GM23338 (cell line): ENCODE results near the gene PNPLA7. TPM values are rescaled to one million over a fixed set of nuclear protein-coding genes. Genes with fewer than 3 reads are reported as not detected.

Experiments
- ATAC-seq: fragments of 200-7000 bp; cut with Tn5 transposase; 3 replicates; pipeline ENCODE4 v1.9.1; 2020
- DNase-seq: peaks from one replicate; pipeline ENCODE4 v3.0.0-alpha.2; 2015; ENCODE audit warnings: low spot score
- H2AFZ ChIP-seq: fragments of 200-600 bp; sonication (generic); 2 replicates; pipeline ENCODE4 v1.8.0; 2016; ENCODE audit warnings: antibody characterized with exemption, mild to moderate bottlenecking, moderate library complexity
- H3F3A ChIP-seq: fragments of 200-600 bp; sonication (generic); replicated peaks from 2 replicates; pipeline ENCODE4 v1.8.0; 2017; ENCODE audit warnings: antibody characterized with exemption, mixed run types, low read depth
- H3K27ac ChIP-seq: fragments of 200-600 bp; sonication (generic); 2 replicates; pipeline ENCODE4 v1.6.1; 2016; ENCODE audit warnings: low read depth
- H3K27me3 ChIP-seq: fragments of 200-600 bp; sonication (generic); 2 replicates; pipeline ENCODE4 v1.8.0; 2016; ENCODE audit warnings: mild to moderate bottlenecking, mixed run types, moderate library complexity; ENCODE audit not compliant: insufficient read depth
- H3K36me3 ChIP-seq: fragments of 200-600 bp; sonication (generic); 2 replicates; pipeline ENCODE4 v1.8.0; 2016; ENCODE audit warnings: mild to moderate bottlenecking; ENCODE audit not compliant: insufficient read depth
- H3K4me1 ChIP-seq: fragments of 200-600 bp; sonication (generic); 2 replicates; pipeline ENCODE4 v1.8.0; 2016; ENCODE audit warnings: mild to moderate bottlenecking, moderate library complexity; ENCODE audit not compliant: insufficient read depth
- H3K4me2 ChIP-seq: fragments of 200-600 bp; sonication (generic); 2 replicates; pipeline ENCODE4 v1.7.1; 2017; ENCODE audit warnings: mixed run types
- H3K4me3 ChIP-seq: fragments of 200-600 bp; sonication (generic); 2 replicates; pipeline ENCODE4 v1.6.1; 2016; ENCODE audit warnings: mixed run types
- H3K79me2 ChIP-seq: fragments of 200-600 bp; sonication (generic); replicated peaks from 2 replicates; pipeline ENCODE4 v1.8.0; 2017; ENCODE audit warnings: mild to moderate bottlenecking; ENCODE audit not compliant: insufficient read depth
- H3K9me2 ChIP-seq: fragments of 200-600 bp; sonication (generic); 2 replicates; pipeline ENCODE4 v1.8.0; 2017; ENCODE audit not compliant: insufficient read depth
- H4K20me1 ChIP-seq: fragments of 200-600 bp; sonication (generic); replicated peaks from 2 replicates; pipeline ENCODE4 v1.8.0; 2017; ENCODE audit warnings: mild to moderate bottlenecking; ENCODE audit not compliant: insufficient read depth
- H3K27ac Mint-ChIP-seq: 2 replicates; pipeline ENCODE4 v1.8.0; 2020; ENCODE audit warnings: inconsistent platforms, mild to moderate bottlenecking, moderate library complexity, mixed read lengths
- H3K27me3 Mint-ChIP-seq: 3 replicates; pipeline ENCODE4 v1.8.0; 2022; ENCODE audit warnings: low read depth, mild to moderate bottlenecking, moderate library complexity, mixed read lengths, inconsistent platforms; ENCODE audit not compliant: insufficient read depth, poor library complexity
- H3K36me3 Mint-ChIP-seq: 3 replicates; pipeline ENCODE4 v1.8.0; 2021; ENCODE audit warnings: low read depth, mild to moderate bottlenecking, inconsistent platforms, moderate library complexity, mixed read lengths
- H3K4me1 Mint-ChIP-seq: 3 replicates; pipeline ENCODE4 v1.8.0; 2020; ENCODE audit warnings: mild to moderate bottlenecking, inconsistent platforms, mixed read lengths
- H3K4me3 Mint-ChIP-seq: 3 replicates; pipeline ENCODE4 v1.8.0; 2021; ENCODE audit warnings: moderate library complexity, mild to moderate bottlenecking, inconsistent platforms, mixed read lengths
- H3K9me3 Mint-ChIP-seq: 3 replicates; pipeline ENCODE4 v1.8.0; 2020; ENCODE audit warnings: moderate library complexity, mild to moderate bottlenecking, inconsistent platforms, mixed read lengths
- CREB1 ChIP-seq: fragments of 250-450 bp; sonication (Bioruptor Pico); IDR thresholded peaks from 2 replicates; pipeline ENCODE4 v1.5.0; 2020; ENCODE audit warnings: low read depth, mild to moderate bottlenecking, moderate library complexity
- CTCF ChIP-seq, 2 experiments: fragments of 200-600 bp in 1 of 2; sonication (generic) in 1 of 2; conservative IDR thresholded peaks; 2 replicates each; pipeline versions ENCODE4 v1.5.1 to v1.6.1; 2016 to 2017; ENCODE audit warnings: antibody characterized with exemption in 2 of 2, low read depth in 2 of 2, mild to moderate bottlenecking in 2 of 2, moderate library complexity in 1 of 2
- ETS1 ChIP-seq: IDR thresholded peaks from 2 replicates; pipeline ENCODE4 v1.6.1; 2016; ENCODE audit warnings: antibody characterized with exemption
- EZH2 ChIP-seq: fragments of 200-600 bp; sonication (generic); IDR thresholded peaks from one replicate; pipeline ENCODE4 v1.8.0; 2017; ENCODE audit warnings: antibody characterized with exemption, mild to moderate bottlenecking, low read depth; ENCODE audit not compliant: unreplicated experiment
- EZH2phosphoT487 ChIP-seq: fragments of 200-600 bp; sonication (generic); IDR thresholded peaks from one replicate; pipeline ENCODE4 v1.8.1; 2018; ENCODE audit warnings: antibody characterized with exemption; ENCODE audit not compliant: unreplicated experiment
- JUNB ChIP-seq: IDR thresholded peaks from one replicate; pipeline ENCODE4 v1.6.1; 2016; ENCODE audit warnings: antibody characterized with exemption; ENCODE audit not compliant: unreplicated experiment
- NANOG ChIP-seq: IDR thresholded peaks from 2 replicates; pipeline ENCODE4 v1.6.1; 2016; ENCODE audit warnings: antibody characterized with exemption, borderline replicate concordance
- POLR2AphosphoS5 ChIP-seq: IDR thresholded peaks from 2 replicates; pipeline ENCODE4 v1.6.1; 2016; ENCODE audit warnings: antibody characterized with exemption, low read depth
- REST ChIP-seq: IDR thresholded peaks from one replicate; pipeline ENCODE4 v1.6.1; 2018; ENCODE audit warnings: antibody characterized with exemption; ENCODE audit not compliant: unreplicated experiment
- STAT1 ChIP-seq: IDR thresholded peaks from one replicate; pipeline ENCODE4 v1.6.1; 2016; ENCODE audit warnings: antibody characterized with exemption; ENCODE audit not compliant: unreplicated experiment
- ZNF114 ChIP-seq: fragments of 250-450 bp; sonication (Bioruptor Pico); IDR thresholded peaks from 2 replicates; pipeline ENCODE4 v1.5.0; 2020; ENCODE audit warnings: mild to moderate bottlenecking, moderate library complexity
- ZNF331 ChIP-seq: fragments of 250-450 bp; sonication (Bioruptor Pico); IDR thresholded peaks from 2 replicates; pipeline ENCODE4 v1.5.0; 2020; ENCODE audit warnings: low read depth, mild to moderate bottlenecking, moderate library complexity
- ZNF462 ChIP-seq: fragments of 250-450 bp; sonication (Bioruptor Pico); IDR thresholded peaks from 2 replicates; pipeline ENCODE4 v1.5.0; 2020; ENCODE audit warnings: mild to moderate bottlenecking, moderate library complexity
- polyA plus RNA-seq: library from polyadenylated mRNA; unstranded; fragments of >200 nt; fragmentation: Nextera tagmentation; extraction: Ambion mirVana; gene quantifications from 2 replicates; pipeline ENCODE4 v1.2.1, GENCODE V29; 2016
- total RNA-seq: library from RNA; depleted of rRNA; stranded (reverse); fragments of >200 nt; shearing (Covaris generic); gene quantifications from 2 replicates; pipeline ENCODE4 v1.2.3, GENCODE V29; 2014

PNPLA7 gene
- total and polyA plus RNA-seq, 2 experiments from 2014 or later: 0.45 to 0.80 TPM

GRCh38 chr9:137506702-137507171, 43.5 kb downstream of the PNPLA7 start:
- ATAC-seq: no peak
- no peaks in the 10 kb centered on the region for H3F3A ChIP-seq
- Mint-ChIP-seq H3K27me3 (peaks cover 38% of the 10 kb centered on the region), H3K9me3 (peaks cover 82% of the 10 kb centered on the region), H3K36me3 (peaks cover 26% of the 10 kb centered on the region), H3K27ac (no peak overlapping the region), H3K4me3 (no peak overlapping the region), H3K4me1 (peaks cover 2% of the 10 kb centered on the region; the same call in 1 of the 3 replicates)
- no peak overlapping the region for H3K27ac ChIP-seq
- DNase-seq: no peak
- no peaks in the 10 kb centered on the region for H3K36me3 ChIP-seq
- no peaks in the 10 kb centered on the region for H3K4me1 ChIP-seq
- TF ChIP-seq JUNB: no peak
- TF ChIP-seq STAT1: no peak
- TF ChIP-seq CTCF (conservative IDR thresholded peaks at IDR 0.05; ENCODE audit: low read depth in 2 of 2): no peak
- TF ChIP-seq POLR2AphosphoS5: no peak
- TF ChIP-seq ZNF331: no peak
- no peak for TF ChIP-seq CREB1 (CRISPR knock-in tag)
- TF ChIP-seq REST: no peak
- no peak for TF ChIP-seq ZNF114 (CRISPR knock-in tag)
- TF ChIP-seq EZH2phosphoT487: no peak
- TF ChIP-seq NANOG: no peak
- no peak for TF ChIP-seq ETS1
- no peak for TF ChIP-seq ZNF462
- TF ChIP-seq EZH2: no peak
- H4K20me1 ChIP-seq: no peaks in the 10 kb centered on the region
- H3K27me3 ChIP-seq: no peaks in the 10 kb centered on the region
- no peak overlapping the region for H2AFZ ChIP-seq
- no peak overlapping the region for H3K4me3 ChIP-seq
- H3K9me2 ChIP-seq: no peaks in the 10 kb centered on the region
- no peak overlapping the region for H3K4me2 ChIP-seq
- H3K79me2 ChIP-seq: no peaks in the 10 kb centered on the region
